Motor neuron (in vitro differentiated cells): Measurements from ENCODE around the gene BFSP2. TPM values are rescaled to one million over a fixed set of nuclear protein-coding genes. Genes with fewer than 3 reads are reported as not detected.

Experiments
- total RNA-seq, 8 experiments: library from RNA; unstranded; fragments of 300-600 nt; gene quantifications; 2 replicates each; pipeline versions ENCODE4 v1.2.3 to v1.2.4, GENCODE V29; 2022

Gene BFSP2
- total RNA-seq, 8 experiments from 2014 or later = 0.38 to 0.62 TPM; not detected in 6

Other genes with a start within 250 kb of the BFSP2 start
- 100 to 1,000 TPM in 5 of 8 experiments, 10 to 100 TPM in 3; 77.4 to 233 (median 121) TPM for gene CDV3, start 173.6 kb downstream of the BFSP2 start, total RNA-seq